GM21528 (cell line): ENCODE results near the gene CD52.
"Not testable (repeated sequence)": the region's sequence is repeated elsewhere in the genome, so short reads cannot be mapped to it uniquely, and the experiment has no call there.

ENCODE experiments used
- ATAC-seq: cut with Tn5 transposase; IDR thresholded peaks from one replicate; pipeline ENCODE4 v1.9.1; 2021; ENCODE audit warnings: mild to moderate bottlenecking, moderate library complexity; ENCODE audit not compliant: unreplicated experiment, low FRiP score

The CD52 gene

GRCh38 chr1:26297057-26297790, 20.5 kb upstream of the CD52 start:
- no peak for ATAC-seq

GRCh38 chr1:26297791-26298124, 20.0 kb upstream of the CD52 start:
- ATAC-seq: no peak

- ATAC-seq: no peak
These were observed 17.0 kb upstream of the CD52 start for GRCh38 chr1:26300578-26301275.

GRCh38 chr1:26302733-26303405, 14.9 kb upstream of the CD52 start:
- no peak for ATAC-seq

- peak; percentile 11 for ATAC-seq
These were observed 12.0 kb upstream of the CD52 start for GRCh38 chr1:26305667-26306289.

GRCh38 chr1:26306290-26307229, 11.2 kb upstream of the CD52 start, which contains the start of gene UBXN11:
Gene UBXN11 (minus strand): TSS chr1:26306636. CDS start chr1:26302883, 3,753 bp downstream.
- ATAC-seq: peak; percentile 98

- ATAC-seq: no peak
These were observed 10.4 kb upstream of the CD52 start for GRCh38 chr1:26307363-26307781.

GRCh38 chr1:26307966-26308899, 9.5 kb upstream of the CD52 start:
- ATAC-seq: not testable (repeated sequence)

GRCh38 chr1:26314501-26314900, 3.3 kb upstream of the CD52 start:
- ATAC-seq: no peak

GRCh38 chr1:26315874-26316850, 1.6 kb upstream of the CD52 start:
- no peak for ATAC-seq

- ATAC-seq: no peak
These were observed 612 bp upstream of the CD52 start for GRCh38 chr1:26317146-26317545.

GRCh38 chr1:26318338-26319064, 743 bp downstream of the CD52 start:
- ATAC-seq: no peak

GRCh38 chr1:26320896-26321295, 3.1 kb downstream of the CD52 start:
- ATAC-seq: no peak

GRCh38 chr1:26321315-26322041, 3.7 kb downstream of the CD52 start:
- ATAC-seq: no peak

- no peak for ATAC-seq
These were observed 4.2 kb downstream of the CD52 start for GRCh38 chr1:26322042-26322331.

- ATAC-seq: no peak
These were observed 5.6 kb downstream of the CD52 start for GRCh38 chr1:26323382-26323781.

GRCh38 chr1:26324550-26324949, 6.8 kb downstream of the CD52 start:
- ATAC-seq: no peak
